ENCODE measurements around the gene MAP4K4. TPM values are rescaled to one million over a fixed set of nuclear protein-coding genes. Genes with fewer than 3 reads are reported as not detected.

The MAP4K4 gene
- total and polyA plus RNA-seq, 12 donors: 8.7 to 43.1 (median 21.8) TPM

- DNase-seq: no peak
- 97% methylated on average over 15 to 16 of the region's 16 CpGs for WGBS, 4 donors
- no peaks in the 10 kb centered on the region for H3K4me1 ChIP-seq (replicated peaks in 1 of 2)
- H3K27me3 ChIP-seq: no peaks in the 10 kb centered on the region
- no peak overlapping the region for H3K4me3 ChIP-seq
- peaks cover 0 to 10% of the 10 kb centered on the region in 2 donors for H3K36me3 ChIP-seq (replicated peaks in 1 of 2)
- TF ChIP-seq, protein P1, sequence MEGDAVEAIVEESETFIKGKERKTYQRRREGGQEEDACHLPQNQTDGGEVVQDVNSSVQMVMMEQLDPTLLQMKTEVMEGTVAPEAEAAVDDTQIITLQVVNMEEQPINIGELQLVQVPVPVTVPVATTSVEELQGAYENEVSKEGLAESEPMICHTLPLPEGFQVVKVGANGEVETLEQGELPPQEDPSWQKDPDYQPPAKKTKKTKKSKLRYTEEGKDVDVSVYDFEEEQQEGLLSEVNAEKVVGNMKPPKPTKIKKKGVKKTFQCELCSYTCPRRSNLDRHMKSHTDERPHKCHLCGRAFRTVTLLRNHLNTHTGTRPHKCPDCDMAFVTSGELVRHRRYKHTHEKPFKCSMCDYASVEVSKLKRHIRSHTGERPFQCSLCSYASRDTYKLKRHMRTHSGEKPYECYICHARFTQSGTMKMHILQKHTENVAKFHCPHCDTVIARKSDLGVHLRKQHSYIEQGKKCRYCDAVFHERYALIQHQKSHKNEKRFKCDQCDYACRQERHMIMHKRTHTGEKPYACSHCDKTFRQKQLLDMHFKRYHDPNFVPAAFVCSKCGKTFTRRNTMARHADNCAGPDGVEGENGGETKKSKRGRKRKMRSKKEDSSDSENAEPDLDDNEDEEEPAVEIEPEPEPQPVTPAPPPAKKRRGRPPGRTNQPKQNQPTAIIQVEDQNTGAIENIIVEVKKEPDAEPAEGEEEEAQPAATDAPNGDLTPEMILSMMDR (IDR thresholded peaks at IDR 0.05): no peak
- TF ChIP-seq POLR2A (IDR thresholded peaks at IDR 0.05): no peak
- no peaks in the 10 kb centered on the region for H3K9me3 ChIP-seq (replicated peaks in 1 of 3)
- intact Hi-C loops (cut with DNase I): no loop called here
- no peak overlapping the region for H3K27ac ChIP-seq
These were observed 162.1 kb downstream of the MAP4K4 start for GRCh38 chr2:101859604-101860003.

- intact Hi-C loops (cut with DNase I): no loop called here
These were observed 162.7 kb downstream of the MAP4K4 start for GRCh38 chr2:101860157-101860556.

GRCh38 chr2:101860782-101861181 is 163.3 kb downstream of the MAP4K4 start:
- no peak for DNase-seq
- TF ChIP-seq, protein P1 (IDR thresholded peaks at IDR 0.05): no peak
- no peak for TF ChIP-seq POLR2A (IDR thresholded peaks at IDR 0.05)
- Histone ChIP-seq H3K27me3 (no peaks in the 10 kb centered on the region), H3K9me3 (replicated peaks in 1 of 3) (no peaks in the 10 kb centered on the region), H3K4me1 (replicated peaks in 1 of 2) (no peaks in the 10 kb centered on the region), H3K27ac (no peak overlapping the region), H3K4me3 (no peak overlapping the region), H3K36me3 (replicated peaks in 1 of 2) (peaks cover 0 to 19% of the 10 kb centered on the region in 2 donors)
- 95 to 99% (median 97%) methylated on average over 8 of the region's 8 CpGs for WGBS, 4 donors
- intact Hi-C loops (cut with DNase I): no loop called here

More at GRCh38 chr2:101860157-101860556, 162.7 kb downstream of the MAP4K4 start:
- Histone ChIP-seq H3K4me3 (no peak overlapping the region), H3K9me3 (replicated peaks in 1 of 3) (no peaks in the 10 kb centered on the region), H3K4me1 (replicated peaks in 1 of 2) (no peaks in the 10 kb centered on the region), H3K27me3 (no peaks in the 10 kb centered on the region), H3K36me3 (replicated peaks in 1 of 2) (peaks cover 0 to 13% of the 10 kb centered on the region in 2 donors), H3K27ac (no peak overlapping the region)
- 88 to 94% (median 90%) methylated on average over 3 to 5 of the region's 5 CpGs for WGBS, 4 donors
- no peak for TF ChIP-seq POLR2A (IDR thresholded peaks at IDR 0.05)
- TF ChIP-seq, protein P1 (IDR thresholded peaks at IDR 0.05): no peak
- DNase-seq: no peak

GRCh38 chr2:101861382-101861781 is 163.9 kb downstream of the MAP4K4 start:
- peaks cover 0 to 25% of the 10 kb centered on the region in 2 donors for H3K36me3 ChIP-seq (replicated peaks in 1 of 2)
- no peak for TF ChIP-seq POLR2A (IDR thresholded peaks at IDR 0.05)
- TF ChIP-seq, protein P1 (IDR thresholded peaks at IDR 0.05): no peak
- H3K27ac ChIP-seq: no peak overlapping the region
- no peak for DNase-seq
- intact Hi-C loops (cut with DNase I): no loop called here
- no peaks in the 10 kb centered on the region for H3K27me3 ChIP-seq
- no peak overlapping the region for H3K4me3 ChIP-seq
- WGBS, 4 donors: 90 to 93% (median 92%) methylated on average over 4 of the region's 4 CpGs
- H3K9me3 ChIP-seq (replicated peaks in 1 of 3): no peaks in the 10 kb centered on the region
- no peaks in the 10 kb centered on the region for H3K4me1 ChIP-seq (replicated peaks in 1 of 2)

Data from adrenal gland (tissue), 12 donors.